ENCODE data around the gene SYCP2L.
A peak's percentile ranks its signal among the peaks of the same experiment; 100 is the strongest.
"Not testable (repeated sequence)": the region's sequence is repeated elsewhere in the genome, so short reads cannot be mapped to it uniquely, and the experiment has no call there.

SYCP2L gene

DNA sequence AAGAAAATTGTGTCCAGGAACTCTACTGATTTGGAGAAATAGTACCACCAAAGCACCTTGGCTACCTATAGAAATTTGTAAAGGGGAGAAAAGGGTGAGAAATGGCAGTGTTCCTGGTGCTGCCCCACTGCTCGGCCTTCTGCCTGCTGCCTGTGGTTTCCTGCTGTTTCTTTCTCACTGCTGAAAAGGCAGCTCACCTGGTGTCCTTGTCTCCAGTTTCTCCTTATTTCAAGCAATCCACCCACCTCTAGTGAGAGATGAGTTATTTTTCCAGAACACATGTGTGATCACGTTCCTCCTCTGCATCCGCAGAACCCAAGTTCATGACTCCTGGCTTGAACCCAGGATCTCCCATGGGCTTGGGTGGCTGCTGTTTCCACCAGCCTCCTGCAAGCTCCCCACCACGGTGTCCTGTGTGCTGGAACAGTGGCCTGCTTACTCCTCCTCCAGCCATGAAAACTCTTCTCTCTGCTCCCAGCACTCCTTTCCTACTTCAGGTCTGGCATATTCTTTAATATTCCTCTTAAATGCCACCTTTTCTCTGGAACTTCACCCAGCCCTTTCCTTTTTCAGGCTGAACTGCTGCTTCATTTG is 108.4 kb downstream of the SYCP2L start:
- FAIRE-seq, result no peak
- DNase-seq (ENCODE audit: insufficient read length), result no peak
- TF ChIP-seq TAF1 (IDR thresholded peaks at IDR 0.05; ENCODE audit: borderline replicate concordance, low read depth, low read length) (no peak), POLR2A (IDR thresholded peaks at IDR 0.05; ENCODE audit: low read depth, low read length) (no peak), POLR2AphosphoS5 (IDR thresholded peaks at IDR 0.05; ENCODE audit: low read depth, low read length) (no peak)

DNA sequence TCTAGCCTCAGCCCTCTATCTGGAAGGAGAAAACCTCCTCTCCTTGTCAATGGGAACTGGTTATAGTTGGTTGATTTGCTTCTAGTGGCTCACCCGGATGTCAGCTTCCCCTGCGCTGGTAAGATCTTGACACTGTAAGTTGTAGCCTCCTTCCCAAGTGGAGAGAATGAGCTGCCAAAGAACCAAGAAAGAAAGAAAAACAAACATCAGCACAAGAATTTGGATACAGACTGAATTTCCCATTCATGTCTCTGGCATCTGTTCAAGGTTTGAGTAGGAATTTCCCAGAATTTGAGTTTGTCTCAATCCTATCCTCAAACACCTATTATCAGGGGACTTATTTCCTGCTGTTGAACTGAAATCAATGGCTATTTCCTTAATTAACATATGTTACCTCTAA is 113.1 kb downstream of the SYCP2L start:
- no peak for TF ChIP-seq POLR2A (IDR thresholded peaks at IDR 0.05; ENCODE audit: low read depth, low read length)
- TF ChIP-seq POLR2AphosphoS5 (IDR thresholded peaks at IDR 0.05; ENCODE audit: low read depth, low read length), result no peak
- TF ChIP-seq TAF1 (IDR thresholded peaks at IDR 0.05; ENCODE audit: borderline replicate concordance, low read depth, low read length), result no peak
- FAIRE-seq (no peak), DNase-seq (ENCODE audit: insufficient read length) (no peak)

DNA sequence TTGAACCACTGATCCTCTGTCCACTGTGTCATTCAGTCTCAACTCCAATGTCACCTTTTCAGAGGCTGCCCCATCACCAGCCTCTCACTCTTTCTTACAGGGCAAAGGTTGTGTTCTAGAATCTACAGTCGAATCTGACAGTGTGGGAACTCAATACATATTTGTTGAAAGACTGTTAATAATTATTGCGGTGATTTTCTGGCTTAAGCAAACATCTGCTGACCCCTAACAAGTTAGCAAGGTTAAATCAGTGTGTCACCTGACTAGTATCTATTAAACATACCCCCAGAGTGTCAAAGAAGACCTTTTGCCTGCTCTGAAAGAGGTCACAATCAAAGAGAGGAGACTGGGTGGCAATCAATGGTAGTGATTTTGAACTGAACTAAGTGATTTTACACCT is 115.3 kb downstream of the SYCP2L start:
- DNase-seq (ENCODE audit: insufficient read length), result no peak
- TF ChIP-seq TAF1 (IDR thresholded peaks at IDR 0.05; ENCODE audit: borderline replicate concordance, low read depth, low read length), result no peak
- no peak for TF ChIP-seq POLR2AphosphoS5 (IDR thresholded peaks at IDR 0.05; ENCODE audit: low read depth, low read length)
- TF ChIP-seq POLR2A (IDR thresholded peaks at IDR 0.05; ENCODE audit: low read depth, low read length), result no peak
- FAIRE-seq, result no peak

DNA sequence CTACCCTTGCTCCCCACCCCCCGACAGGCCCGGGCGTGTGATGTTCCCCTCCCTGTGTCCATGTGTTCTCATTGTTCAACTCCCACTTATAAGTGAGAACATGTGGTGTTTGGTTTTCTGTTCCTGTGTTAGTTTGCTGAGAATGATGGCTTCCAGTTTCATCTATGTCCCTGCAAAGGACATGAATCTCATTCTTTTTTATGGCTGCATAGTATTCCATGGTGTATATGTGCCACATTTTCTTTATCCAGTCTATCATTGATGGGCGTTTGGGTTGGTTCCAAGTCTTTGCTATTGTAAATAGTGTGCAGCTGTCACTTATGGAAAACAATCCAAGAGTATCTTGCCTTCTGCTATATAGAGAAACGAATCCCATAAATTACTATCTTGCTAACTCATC is 116.4 kb downstream of the SYCP2L start:
- not testable (repeated sequence) for FAIRE-seq; DNase-seq (ENCODE audit: insufficient read length)

DNA sequence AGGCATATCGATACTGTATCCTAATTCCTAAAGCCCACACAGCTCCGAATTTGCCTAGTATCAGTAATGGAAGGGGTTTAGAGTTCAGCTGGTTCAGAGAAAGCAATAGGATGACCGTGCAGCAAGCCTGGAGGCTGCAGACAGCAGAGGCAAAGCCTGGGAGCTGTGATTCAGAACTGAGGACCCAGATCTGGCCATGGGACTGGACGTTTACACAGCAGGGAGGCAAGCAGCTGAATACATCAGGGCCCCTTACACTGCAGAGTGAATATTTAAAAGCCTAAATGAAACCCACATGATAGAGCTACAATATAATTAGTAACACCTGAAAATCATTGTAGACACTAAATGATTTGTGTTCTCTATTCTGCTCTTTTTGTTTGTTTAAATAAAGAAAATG is 119.2 kb downstream of the SYCP2L start:
- FAIRE-seq, result no peak
- no peak for TF ChIP-seq POLR2AphosphoS5 (IDR thresholded peaks at IDR 0.05; ENCODE audit: low read depth, low read length)
- no peak for TF ChIP-seq POLR2A (IDR thresholded peaks at IDR 0.05; ENCODE audit: low read depth, low read length)
- no peak for TF ChIP-seq TAF1 (IDR thresholded peaks at IDR 0.05; ENCODE audit: borderline replicate concordance, low read depth, low read length)
- DNase-seq (ENCODE audit: insufficient read length), result no peak

DNA sequence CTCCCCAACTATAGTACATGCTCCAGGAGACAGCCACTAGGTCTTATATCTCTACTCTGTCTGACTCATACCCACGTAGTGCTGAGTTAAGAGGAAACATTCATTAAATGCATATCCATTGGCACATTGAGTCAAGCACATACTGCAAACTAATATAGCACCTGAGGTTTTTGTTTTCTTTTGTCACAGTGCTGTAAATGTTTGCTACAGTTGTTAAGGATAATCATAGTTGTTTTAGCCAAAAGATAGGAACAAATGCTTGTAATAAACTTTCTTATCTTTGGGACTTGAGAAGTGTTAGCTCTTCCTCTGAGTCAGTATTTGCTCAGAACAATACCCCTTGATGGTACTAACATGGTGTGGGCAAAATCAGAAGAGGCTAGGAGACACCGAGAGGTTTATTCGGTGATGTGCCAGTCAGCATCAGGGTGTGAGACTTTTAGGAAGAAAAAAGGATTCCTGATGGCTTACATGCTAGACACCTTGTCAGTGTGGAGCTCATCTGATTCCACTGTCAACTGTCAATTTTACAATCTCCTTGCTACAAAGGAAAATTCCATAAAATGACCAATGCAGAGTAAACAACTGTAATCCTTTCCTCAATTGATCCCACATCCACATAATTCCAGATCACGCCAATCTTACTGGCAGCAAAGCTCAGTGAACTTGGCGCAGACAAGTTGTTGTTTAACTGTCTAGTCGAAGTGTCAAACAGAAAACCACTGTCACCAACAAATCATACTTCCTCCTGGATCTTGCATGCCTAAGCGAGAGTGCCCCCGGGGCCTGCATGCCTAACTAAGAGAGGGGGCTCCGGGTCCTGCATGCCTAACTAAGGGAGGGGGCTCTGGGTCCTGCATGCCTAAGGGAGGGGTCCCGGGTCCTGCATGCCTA is 121.1 kb downstream of the SYCP2L start:
- FAIRE-seq (no peak), DNase-seq (ENCODE audit: insufficient read length) (no peak)
- TF ChIP-seq TAF1 (IDR thresholded peaks at IDR 0.05; ENCODE audit: borderline replicate concordance, low read depth, low read length) (no peak), POLR2A (IDR thresholded peaks at IDR 0.05; ENCODE audit: low read depth, low read length) (no peak), POLR2AphosphoS5 (IDR thresholded peaks at IDR 0.05; ENCODE audit: low read depth, low read length) (no peak)

DNA sequence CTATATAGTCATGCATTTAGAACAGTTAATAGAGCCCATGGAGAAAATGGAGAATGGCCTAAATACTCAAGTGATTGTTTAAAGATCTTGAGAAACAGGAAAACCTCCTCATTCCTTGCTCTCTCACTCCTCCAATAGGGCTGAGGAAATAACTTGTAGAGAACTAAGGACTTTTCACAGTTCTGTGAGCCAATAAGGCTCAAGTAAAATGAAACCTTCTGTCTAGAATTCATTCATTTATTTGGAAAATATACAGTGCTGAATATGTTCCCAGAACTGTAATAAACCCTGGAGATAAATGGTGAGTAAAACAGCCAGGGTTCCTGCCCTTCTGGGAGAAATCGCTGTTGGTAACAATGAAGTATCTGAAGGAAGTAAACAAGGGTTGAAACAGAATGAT is 122.0 kb downstream of the SYCP2L start:
- FAIRE-seq, result no peak
- TF ChIP-seq TAF1 (IDR thresholded peaks at IDR 0.05; ENCODE audit: borderline replicate concordance, low read depth, low read length) (no peak), POLR2A (IDR thresholded peaks at IDR 0.05; ENCODE audit: low read depth, low read length) (no peak), POLR2AphosphoS5 (IDR thresholded peaks at IDR 0.05; ENCODE audit: low read depth, low read length) (no peak)
- no peak for DNase-seq (ENCODE audit: insufficient read length)

DNA sequence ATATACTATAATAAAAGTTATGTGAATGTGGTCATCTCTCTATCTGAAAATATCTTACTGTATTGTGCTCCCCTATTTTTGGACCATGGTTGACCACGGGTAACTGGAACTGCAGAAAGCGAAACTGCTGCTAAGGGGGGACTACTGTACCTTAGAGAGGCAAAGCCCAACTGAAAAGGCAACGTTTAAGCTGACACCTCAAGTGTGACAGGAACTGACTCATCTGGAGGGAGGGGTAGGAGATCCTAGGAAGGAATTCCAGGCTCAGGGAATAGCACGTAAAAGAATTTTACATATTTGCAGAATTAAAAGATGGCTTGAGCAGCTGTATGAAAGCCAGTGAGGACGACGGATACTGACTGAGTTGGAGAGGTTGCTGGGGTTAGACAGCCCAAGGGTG is 122.5 kb downstream of the SYCP2L start:
- FAIRE-seq (peak; percentile 21), DNase-seq (ENCODE audit: insufficient read length) (no peak)
- TF ChIP-seq POLR2A (IDR thresholded peaks at IDR 0.05; ENCODE audit: low read depth, low read length) (no peak), TAF1 (IDR thresholded peaks at IDR 0.05; ENCODE audit: borderline replicate concordance, low read depth, low read length) (no peak), POLR2AphosphoS5 (IDR thresholded peaks at IDR 0.05; ENCODE audit: low read depth, low read length) (no peak)

DNA sequence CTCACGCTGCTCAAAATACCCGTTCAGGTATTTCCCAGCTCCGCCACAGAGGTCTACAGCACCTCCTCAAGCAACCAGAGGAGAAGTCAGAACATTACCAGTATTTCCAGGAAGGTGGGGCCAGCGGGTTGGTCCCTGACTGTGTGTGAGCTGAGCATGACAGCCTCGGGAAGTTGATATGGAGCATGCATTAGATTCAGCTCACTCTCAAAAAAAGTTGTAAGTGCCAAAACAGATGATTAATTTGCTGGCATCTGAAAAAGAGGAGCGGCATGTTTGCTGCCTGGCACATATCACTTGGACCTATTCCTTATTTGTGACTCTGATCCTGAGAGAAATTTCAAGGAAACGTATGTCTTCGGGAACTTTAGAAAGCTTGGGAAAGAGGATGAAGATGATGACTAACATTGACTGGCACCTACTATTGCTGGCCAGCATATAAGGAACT is 125.0 kb downstream of the SYCP2L start:
- no peak for DNase-seq (ENCODE audit: insufficient read length)
- TF ChIP-seq POLR2A (IDR thresholded peaks at IDR 0.05; ENCODE audit: low read depth, low read length) (no peak), TAF1 (IDR thresholded peaks at IDR 0.05; ENCODE audit: borderline replicate concordance, low read depth, low read length) (no peak), POLR2AphosphoS5 (IDR thresholded peaks at IDR 0.05; ENCODE audit: low read depth, low read length) (no peak)
- FAIRE-seq, result peak; percentile 67

DNA sequence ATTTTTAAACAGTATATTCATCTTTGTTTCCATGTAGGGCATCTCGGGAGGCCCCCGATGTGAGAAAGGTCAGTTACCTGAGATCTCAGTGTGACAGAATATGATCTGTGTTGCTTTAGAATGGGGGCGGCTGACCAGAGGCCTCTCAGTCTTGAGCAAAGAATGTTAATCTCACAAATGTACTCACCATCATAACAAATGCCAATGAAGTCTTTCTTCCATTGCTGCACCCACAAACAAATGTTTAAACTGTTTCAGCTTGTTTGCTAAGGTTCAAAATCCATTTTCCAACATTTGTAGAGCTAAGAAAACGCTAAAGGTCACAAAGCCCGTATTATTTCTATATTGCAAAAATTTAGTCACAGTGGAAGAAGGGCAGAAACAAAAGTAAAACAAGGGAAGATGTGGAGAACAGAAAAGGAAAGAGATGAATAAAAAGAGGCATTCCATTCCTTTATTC is 125.5 kb downstream of the SYCP2L start:
- TF ChIP-seq POLR2AphosphoS5 (IDR thresholded peaks at IDR 0.05; ENCODE audit: low read depth, low read length) (no peak), TAF1 (IDR thresholded peaks at IDR 0.05; ENCODE audit: borderline replicate concordance, low read depth, low read length) (no peak), POLR2A (IDR thresholded peaks at IDR 0.05; ENCODE audit: low read depth, low read length) (no peak)
- FAIRE-seq, result no peak
- DNase-seq (ENCODE audit: insufficient read length), result no peak

DNA sequence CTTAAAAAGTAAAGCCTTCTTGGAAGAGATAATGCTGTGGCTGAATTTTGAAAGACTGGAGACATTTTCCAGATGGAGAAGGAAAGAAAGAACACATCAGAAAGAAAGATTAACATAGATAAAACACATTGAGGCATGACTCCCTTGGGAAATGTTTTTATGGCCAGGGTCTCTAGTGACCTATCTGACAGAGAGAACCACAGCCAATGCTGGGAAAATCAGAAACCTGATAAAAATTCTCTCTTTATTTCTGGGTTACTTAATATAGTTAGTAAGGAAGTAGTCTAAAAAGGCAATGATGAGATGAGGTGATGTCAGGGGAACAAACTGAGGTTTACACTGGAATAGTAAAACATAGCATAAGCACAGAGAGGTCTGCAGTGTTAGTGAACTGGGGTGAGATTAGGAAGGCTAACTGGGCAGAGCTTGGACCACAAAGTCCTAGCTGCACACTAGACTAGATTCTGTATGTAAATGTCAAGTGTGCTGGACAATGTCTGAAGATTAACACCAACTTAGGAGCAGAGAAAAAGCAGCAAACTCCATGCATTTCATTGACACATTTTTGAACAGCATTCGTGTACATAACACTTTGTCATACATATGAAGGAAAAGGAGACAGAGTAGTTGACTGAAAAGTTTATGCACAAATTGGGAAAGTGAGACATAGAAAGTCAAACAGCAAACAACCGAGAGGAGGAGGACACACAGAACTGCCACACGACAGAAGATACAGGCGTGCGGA is 126.3 kb downstream of the SYCP2L start:
- no peak for TF ChIP-seq TAF1 (IDR thresholded peaks at IDR 0.05; ENCODE audit: borderline replicate concordance, low read depth, low read length)
- no peak for TF ChIP-seq POLR2AphosphoS5 (IDR thresholded peaks at IDR 0.05; ENCODE audit: low read depth, low read length)
- TF ChIP-seq POLR2A (IDR thresholded peaks at IDR 0.05; ENCODE audit: low read depth, low read length), result no peak
- DNase-seq (ENCODE audit: insufficient read length) (no peak), FAIRE-seq (no peak)

All from GM12892 (cell line).